Esophagus squamous epithelium (tissue), 4 donors: ENCODE data around the gene TMEM95.

ENCODE experiments used
- POLR2A ChIP-seq, 4 donors: fragments of 450-650 bp; IDR thresholded peaks; one replicate each; pipeline ENCODE4 v1.6.1; 2017; ENCODE audit warnings: antibody characterized with exemption in 4 of 4, mild to moderate bottlenecking in 4 of 4, moderate library complexity in 3 of 4
- TF ChIP-seq, protein P1 (sequence below), 6 experiments: fragments of 450-650 bp in 4 of 6; fragments of 200-600 bp in 2 of 6; sonication (generic) in 2 of 6; IDR thresholded peaks; one replicate each; pipeline ENCODE4 v1.5.1; 2016 to 2019; ENCODE audit warnings: antibody characterized with exemption in 6 of 6, mild to moderate bottlenecking in 4 of 6, moderate library complexity in 4 of 6

DNA sequence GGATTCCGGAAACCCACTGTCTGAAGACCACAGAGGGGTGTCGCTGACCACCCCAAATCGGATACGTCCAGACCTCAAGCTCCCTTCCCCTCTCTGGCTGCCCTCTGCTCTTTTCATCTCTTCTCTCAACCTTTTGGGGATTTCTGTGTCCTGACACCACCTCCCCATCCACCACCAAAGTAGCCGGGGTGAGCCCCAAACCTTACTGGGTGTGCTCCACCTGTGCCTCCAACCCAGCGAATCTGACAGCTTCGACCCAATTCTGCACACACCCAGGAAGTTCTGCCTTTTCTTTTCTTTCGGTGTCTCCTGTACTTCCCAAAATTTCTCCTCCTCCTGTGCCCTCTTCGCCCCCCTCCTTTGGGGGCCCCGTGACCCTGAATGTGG is 2.5 kb upstream of the TMEM95 start:
- TF ChIP-seq, protein P1, sequence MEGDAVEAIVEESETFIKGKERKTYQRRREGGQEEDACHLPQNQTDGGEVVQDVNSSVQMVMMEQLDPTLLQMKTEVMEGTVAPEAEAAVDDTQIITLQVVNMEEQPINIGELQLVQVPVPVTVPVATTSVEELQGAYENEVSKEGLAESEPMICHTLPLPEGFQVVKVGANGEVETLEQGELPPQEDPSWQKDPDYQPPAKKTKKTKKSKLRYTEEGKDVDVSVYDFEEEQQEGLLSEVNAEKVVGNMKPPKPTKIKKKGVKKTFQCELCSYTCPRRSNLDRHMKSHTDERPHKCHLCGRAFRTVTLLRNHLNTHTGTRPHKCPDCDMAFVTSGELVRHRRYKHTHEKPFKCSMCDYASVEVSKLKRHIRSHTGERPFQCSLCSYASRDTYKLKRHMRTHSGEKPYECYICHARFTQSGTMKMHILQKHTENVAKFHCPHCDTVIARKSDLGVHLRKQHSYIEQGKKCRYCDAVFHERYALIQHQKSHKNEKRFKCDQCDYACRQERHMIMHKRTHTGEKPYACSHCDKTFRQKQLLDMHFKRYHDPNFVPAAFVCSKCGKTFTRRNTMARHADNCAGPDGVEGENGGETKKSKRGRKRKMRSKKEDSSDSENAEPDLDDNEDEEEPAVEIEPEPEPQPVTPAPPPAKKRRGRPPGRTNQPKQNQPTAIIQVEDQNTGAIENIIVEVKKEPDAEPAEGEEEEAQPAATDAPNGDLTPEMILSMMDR (IDR thresholded peaks at IDR 0.05) = peak in 2 of 6 experiments; percentile 44 to 53
- no peak for TF ChIP-seq POLR2A (IDR thresholded peaks at IDR 0.05)
